Naive thymus-derived CD8-positive, alpha-beta T cell (primary cell): ENCODE results near the gene ZMYM5. TPM values are rescaled to one million over a fixed set of nuclear protein-coding genes. Genes with fewer than 3 reads are reported as not detected.
"Not testable (repeated sequence)": the region's sequence is repeated elsewhere in the genome, so short reads cannot be mapped to it uniquely, and the experiment has no call there.

ENCODE experiments used
- ATAC-seq, 2 donors: fragments of 150-1000 bp; cut with Tn5 transposase in 1 of 2; sonication (Bioruptor Pico), chemical (Tn5 transposase) in 1 of 2; 1 replicate in 1 of 2; 2 replicates in 1 of 2; pipeline ENCODE4 v1.10.0; 2021; ENCODE audit warnings: mild to moderate bottlenecking in 2 of 2, moderate library complexity in 2 of 2
- POLR2A ChIA-PET: fragments of 350-600 bp; sonication (Branson Sonifier 250); formaldehyde crosslinking; loops from one replicate; lab custom pipeline; 2021; ENCODE audit warnings: antibody characterized with exemption; lab: Charles Lee
- DNase-seq, 10 donors: peaks; one replicate each; pipeline versions ENCODE4 v3.0.0 to v3.0.0-alpha.2; 2020 to 2022
- H3K27ac Mint-ChIP-seq, 10 donors: one replicate each; pipeline ENCODE4 v1.8.0; 2020 to 2022; ENCODE audit warnings: mild to moderate bottlenecking in 10 of 10, mixed read lengths in 10 of 10, moderate library complexity in 4 of 10, inconsistent platforms in 1 of 10
- H3K27me3 Mint-ChIP-seq, 5 donors: one replicate each; pipeline ENCODE4 v1.8.0; 2021 to 2022; ENCODE audit warnings: mixed read lengths in 5 of 5
- H3K36me3 Mint-ChIP-seq, 3 donors: one replicate each; pipeline ENCODE4 v1.8.0; 2020 to 2022; ENCODE audit warnings: mixed read lengths in 3 of 3, mild to moderate bottlenecking in 2 of 3, inconsistent platforms in 1 of 3
- H3K4me1 Mint-ChIP-seq, 4 donors: one replicate each; pipeline ENCODE4 v1.8.0; 2021 to 2022; ENCODE audit warnings: mixed read lengths in 4 of 4
- H3K4me3 Mint-ChIP-seq, 10 donors: one replicate each; pipeline ENCODE4 v1.8.0; 2020 to 2022; ENCODE audit warnings: mild to moderate bottlenecking in 10 of 10, mixed read lengths in 10 of 10, moderate library complexity in 6 of 10, inconsistent platforms in 1 of 10
- H3K9me3 Mint-ChIP-seq, 9 donors: one replicate each; pipeline ENCODE4 v1.8.0; 2020 to 2022; ENCODE audit warnings: mixed read lengths in 9 of 9, mild to moderate bottlenecking in 3 of 9, inconsistent platforms in 1 of 9, moderate library complexity in 1 of 9
- polyA plus RNA-seq, 3 donors: library from polyadenylated mRNA; unstranded; fragments of 300-500 nt; fragmentation: Illumina TruSeq; gene quantifications; one replicate each; pipeline ENCODE4 v1.2.3, GENCODE V29; 2021
- total RNA-seq, 8 experiments: library from RNA in 2 of 8; stranded (reverse) in 2 of 8; gene quantifications; one replicate each; pipeline ENCODE4 v1.2.3 and lab custom pipeline; 2021 to 2026

Gene ZMYM5
- total and polyA plus RNA-seq, 5 experiments from 2014 or later = 20.7 to 33.7 (median 27.5) TPM

GRCh38 chr13:19781526-19781925 lies 81.9 kb downstream of the ZMYM5 start:
- POLR2A ChIA-PET = interaction anchor here (1.5 to 4.2 kb wide), 5 partner anchors 9 to 179 kb away, joined by 5 to 58 read pairs (median 8); partner anchors contain the start of gene ZMYM5
- H3K36me3 Mint-ChIP-seq = peaks cover 0 to 6% (median 3%) of the 10 kb centered on the region in 3 donors
- peaks cover 1 to 20% (median 14%) of the 10 kb centered on the region in 4 donors for H3K4me1 Mint-ChIP-seq
- peaks cover 0 to 3% (median 0%) of the 10 kb centered on the region in 9 donors for H3K9me3 Mint-ChIP-seq
- H3K27me3 Mint-ChIP-seq = peaks cover 0 to 4% (median 0%) of the 10 kb centered on the region in 5 donors
- DNase-seq (no peak), ATAC-seq (no peak)
- H3K4me3 Mint-ChIP-seq = peak overlapping the region; percentile 89 to 99 (median 98)
- H3K27ac Mint-ChIP-seq = peak overlapping the region; percentile 79 to 100 (median 99)

- POLR2A ChIA-PET = interaction anchor here (1.6 to 4.2 kb wide), 3 partner anchors 9 to 83 kb away, joined by 7 to 58 read pairs (median 9); partner anchors contain the start of gene ZMYM5
- Mint-ChIP-seq H3K4me3 (peak overlapping the region; percentile 67 to 99 (median 98)), H3K27ac (peak overlapping the region in 9 of 10 donors; percentile 33 to 100 (median 81)), H3K4me1 (peaks cover 5 to 26% (median 19%) of the 10 kb centered on the region in 4 donors)
- not testable (repeated sequence) for H3K27me3 Mint-ChIP-seq, H3K36me3 Mint-ChIP-seq, ATAC-seq, H3K9me3 Mint-ChIP-seq
- peak in 2 of 10 donors; percentile 10 to 29 for DNase-seq
Measured at GRCh38 chr13:19780753-19781418, 82.6 kb downstream of the ZMYM5 start.

Other genes starting within 250 kb of the ZMYM5 start
- gene MPHOSPH8, start 230.0 kb downstream of the ZMYM5 start, total RNA-seq = 100 to 1,000 TPM; 107 to 112 TPM
- gene MPHOSPH8, start 230.0 kb downstream of the ZMYM5 start, polyA plus RNA-seq = 10 to 100 TPM in 2 of 3 donors, 1 to 10 TPM in 1; 8.6 to 17.8 (median 14.4) TPM
- gene PSPC1, start 80.7 kb downstream of the ZMYM5 start, total RNA-seq = 10 to 100 TPM; 97.9 to 99.4 TPM
- gene PSPC1, start 80.7 kb downstream of the ZMYM5 start, polyA plus RNA-seq = 10 to 100 TPM; 23.4 to 34.1 (median 26.7) TPM
- 100 to 1,000 TPM; 131 to 133 TPM for gene ZMYM2, start 95.1 kb upstream of the ZMYM5 start, total RNA-seq
- gene ZMYM2, start 95.1 kb upstream of the ZMYM5 start, polyA plus RNA-seq = 10 to 100 TPM in 2 of 3 donors, 1 to 10 TPM in 1; 8.4 to 13.7 (median 13.5) TPM